HG02870 (cell line): ENCODE measurements around the gene WASHC2A.
"Not testable (repeated sequence)": the region's sequence is repeated elsewhere in the genome, so short reads cannot be mapped to it uniquely, and the experiment has no call there.

ENCODE experiments used
- ATAC-seq: cut with Tn5 transposase; IDR thresholded peaks from one replicate; pipeline ENCODE4 v1.9.1; 2021; ENCODE audit warnings: mild to moderate bottlenecking, moderate library complexity; ENCODE audit not compliant: unreplicated experiment

WASHC2A gene

GRCh38 chr10:50063100-50063499, 4.7 kb upstream of the WASHC2A start:
- ATAC-seq = no peak

GRCh38 chr10:50068352-50068659, 552 bp downstream of the WASHC2A start:
- peak; percentile 27 for ATAC-seq

- ATAC-seq = not testable (repeated sequence)
Observed at GRCh38 chr10:50075139-50075538, 7.4 kb downstream of the WASHC2A start.

- ATAC-seq = not testable (repeated sequence)
Observed at GRCh38 chr10:50075544-50075943, 7.8 kb downstream of the WASHC2A start.

- not testable (repeated sequence) for ATAC-seq
Observed at GRCh38 chr10:50091304-50091703, 23.6 kb downstream of the WASHC2A start.

GRCh38 chr10:50092928-50093327, 25.2 kb downstream of the WASHC2A start:
- ATAC-seq = not testable (repeated sequence)

- not testable (repeated sequence) for ATAC-seq
Observed at GRCh38 chr10:50094630-50095029, 26.9 kb downstream of the WASHC2A start.

GRCh38 chr10:50095402-50095801, 27.6 kb downstream of the WASHC2A start:
- ATAC-seq = not testable (repeated sequence)

- ATAC-seq = not testable (repeated sequence)
Observed at GRCh38 chr10:50096722-50097121, 29.0 kb downstream of the WASHC2A start.

GRCh38 chr10:50098645-50099044, 30.9 kb downstream of the WASHC2A start:
- not testable (repeated sequence) for ATAC-seq

GRCh38 chr10:50101139-50101582, 33.4 kb downstream of the WASHC2A start:
- ATAC-seq = not testable (repeated sequence)

- not testable (repeated sequence) for ATAC-seq
Observed at GRCh38 chr10:50101747-50102146, 34.0 kb downstream of the WASHC2A start.

- peak; percentile 87 for ATAC-seq
Observed at GRCh38 chr10:50102267-50102666, 34.5 kb downstream of the WASHC2A start.

- ATAC-seq = not testable (repeated sequence)
Observed at GRCh38 chr10:50108999-50109698, 41.4 kb downstream of the WASHC2A start.

- not testable (repeated sequence) for ATAC-seq
Observed at GRCh38 chr10:50112419-50113112, 44.8 kb downstream of the WASHC2A start.

GRCh38 chr10:50126765-50127164, 59.0 kb downstream of the WASHC2A start:
- not testable (repeated sequence) for ATAC-seq

- ATAC-seq = not testable (repeated sequence)
Observed at GRCh38 chr10:50127770-50128292, 60.1 kb downstream of the WASHC2A start.

GRCh38 chr10:50131245-50131965, 63.7 kb downstream of the WASHC2A start:
- ATAC-seq = not testable (repeated sequence)

GRCh38 chr10:50132322-50132721, 64.6 kb downstream of the WASHC2A start:
- ATAC-seq = not testable (repeated sequence)

GRCh38 chr10:50132841-50133240, 65.1 kb downstream of the WASHC2A start:
- ATAC-seq = not testable (repeated sequence)

GRCh38 chr10:50143512-50144174, 75.9 kb downstream of the WASHC2A start:
- not testable (repeated sequence) for ATAC-seq
